ENCODE results near the gene ARHGAP32.

ARHGAP32 gene

GRCh38 chr11:129067454-129067853 lies 124.7 kb downstream of the ARHGAP32 start:
- H3K9ac ChIP-seq = no peak overlapping the region
- no peaks in the 10 kb centered on the region for H3K27me3 ChIP-seq
- H3K4me3 ChIP-seq = no peak overlapping the region
- H4K20me1 ChIP-seq = no peaks in the 10 kb centered on the region
- TF ChIP-seq Cebpa-rat (IDR thresholded peaks at IDR 0.05) = no peak
- no peaks in the 10 kb centered on the region for H3K4me1 ChIP-seq
- H3K9me3 ChIP-seq (replicated peaks in 1 of 11) = no peaks in the 10 kb centered on the region
- no peak overlapping the region for H3K4me2 ChIP-seq
- peaks cover 0 to 18% (median 10%) of the 10 kb centered on the region in 11 experiments; a peak in 7 of 22 replicates for H3K36me3 ChIP-seq
- no peak overlapping the region for H3K27ac ChIP-seq

- no peak overlapping the region for H3K4me3 ChIP-seq
- no peak overlapping the region for H3K27ac ChIP-seq
- H3K4me2 ChIP-seq = no peak overlapping the region
- no peak for TF ChIP-seq Cebpa-rat (IDR thresholded peaks at IDR 0.05)
- H3K36me3 ChIP-seq = peaks cover 0 to 21% (median 10%) of the 10 kb centered on the region in 11 experiments; a peak in 8 of 22 replicates
- no peaks in the 10 kb centered on the region for H4K20me1 ChIP-seq
- no peak overlapping the region for H3K9ac ChIP-seq
- H3K27me3 ChIP-seq = no peaks in the 10 kb centered on the region
- H3K9me3 ChIP-seq (replicated peaks in 1 of 11) = no peaks in the 10 kb centered on the region
- no peaks in the 10 kb centered on the region for H3K4me1 ChIP-seq
Measured at GRCh38 chr11:129066229-129066628, 125.9 kb downstream of the ARHGAP32 start.

GRCh38 chr11:129063118-129063517 lies 129.0 kb downstream of the ARHGAP32 start:
- Histone ChIP-seq H4K20me1 (no peaks in the 10 kb centered on the region), H3K9ac (no peak overlapping the region), H3K9me3 (replicated peaks in 1 of 11) (no peaks in the 10 kb centered on the region), H3K4me2 (no peak overlapping the region), H3K36me3 (peaks cover 0 to 23% (median 10%) of the 10 kb centered on the region in 11 experiments; a peak in 8 of 22 replicates), H3K4me1 (no peaks in the 10 kb centered on the region), H3K27ac (no peak overlapping the region), H3K27me3 (no peaks in the 10 kb centered on the region), H3K4me3 (no peak overlapping the region)
- no peak for TF ChIP-seq Cebpa-rat (IDR thresholded peaks at IDR 0.05)

GRCh38 chr11:129061492-129062230 lies 130.5 kb downstream of the ARHGAP32 start:
- H3K4me3 ChIP-seq = no peak overlapping the region
- no peak overlapping the region for H3K9ac ChIP-seq
- no peaks in the 10 kb centered on the region for H4K20me1 ChIP-seq
- no peak overlapping the region for H3K4me2 ChIP-seq
- TF ChIP-seq Cebpa-rat (IDR thresholded peaks at IDR 0.05) = no peak
- no peaks in the 10 kb centered on the region for H3K27me3 ChIP-seq
- no peaks in the 10 kb centered on the region for H3K4me1 ChIP-seq
- H3K9me3 ChIP-seq (replicated peaks in 1 of 11) = no peaks in the 10 kb centered on the region
- no peak overlapping the region for H3K27ac ChIP-seq
- H3K36me3 ChIP-seq = peaks cover 0 to 23% (median 10%) of the 10 kb centered on the region in 11 experiments; a peak in 9 of 22 replicates

GRCh38 chr11:129056916-129057315 lies 135.2 kb downstream of the ARHGAP32 start:
- no peak for TF ChIP-seq Cebpa-rat (IDR thresholded peaks at IDR 0.05)
- Histone ChIP-seq H3K27me3 (no peaks in the 10 kb centered on the region), H4K20me1 (no peaks in the 10 kb centered on the region), H3K9me3 (replicated peaks in 1 of 11) (no peaks in the 10 kb centered on the region), H3K9ac (no peak overlapping the region), H3K4me1 (peaks cover 0 to 8% (median 0%) of the 10 kb centered on the region in 10 experiments; a peak in 1 of 20 replicates), H3K27ac (no peak overlapping the region), H3K4me3 (no peak overlapping the region), H3K36me3 (peaks cover 0 to 8% (median 0%) of the 10 kb centered on the region in 11 experiments; a peak in 3 of 22 replicates), H3K4me2 (no peak overlapping the region)

- Histone ChIP-seq H3K27me3 (no peaks in the 10 kb centered on the region), H4K20me1 (no peaks in the 10 kb centered on the region)
Measured at GRCh38 chr11:129055196-129055595, 136.9 kb downstream of the ARHGAP32 start.

GRCh38 chr11:129048911-129049310 lies 143.2 kb downstream of the ARHGAP32 start:
- Histone ChIP-seq H3K9ac (no peak overlapping the region), H3K27ac (no peak overlapping the region), H3K4me3 (no peak overlapping the region), H3K27me3 (no peaks in the 10 kb centered on the region), H3K9me3 (replicated peaks in 1 of 11) (no peaks in the 10 kb centered on the region), H3K4me2 (no peak overlapping the region), H3K4me1 (no peaks in the 10 kb centered on the region), H4K20me1 (no peaks in the 10 kb centered on the region), H3K36me3 (no peaks in the 10 kb centered on the region)
- TF ChIP-seq Cebpa-rat (IDR thresholded peaks at IDR 0.05) = no peak

More at GRCh38 chr11:129055196-129055595, 136.9 kb downstream of the ARHGAP32 start:
- Histone ChIP-seq H3K36me3 (peaks cover 0 to 7% (median 0%) of the 10 kb centered on the region in 11 experiments; a peak in 1 of 22 replicates), H3K4me2 (no peak overlapping the region), H3K4me3 (no peak overlapping the region), H3K27ac (no peak overlapping the region), H3K4me1 (peaks cover 0 to 8% (median 0%) of the 10 kb centered on the region in 10 experiments; a peak in 1 of 20 replicates), H3K9ac (no peak overlapping the region), H3K9me3 (replicated peaks in 1 of 11) (no peaks in the 10 kb centered on the region)
- no peak for TF ChIP-seq Cebpa-rat (IDR thresholded peaks at IDR 0.05)

GRCh38 chr11:129045150-129045549 lies 147.0 kb downstream of the ARHGAP32 start:
- Histone ChIP-seq H4K20me1 (no peaks in the 10 kb centered on the region), H3K4me1 (no peaks in the 10 kb centered on the region), H3K4me2 (no peak overlapping the region), H3K27me3 (no peaks in the 10 kb centered on the region), H3K27ac (no peak overlapping the region), H3K4me3 (no peak overlapping the region), H3K9me3 (replicated peaks in 1 of 11) (no peaks in the 10 kb centered on the region), H3K36me3 (0 out of 22 replicates have a peak, but pooled peaks cover 0 to 4% (median 0%) of the 10 kb centered on the region in 11 experiments), H3K9ac (no peak overlapping the region)
- TF ChIP-seq Cebpa-rat (IDR thresholded peaks at IDR 0.05) = no peak

GRCh38 chr11:129042503-129042902 lies 149.6 kb downstream of the ARHGAP32 start:
- Histone ChIP-seq H3K27ac (no peak overlapping the region), H3K9ac (no peak overlapping the region), H3K27me3 (no peaks in the 10 kb centered on the region), H4K20me1 (no peaks in the 10 kb centered on the region), H3K9me3 (replicated peaks in 1 of 11) (peaks cover 0 to 5% (median 0%) of the 10 kb centered on the region in 11 experiments; a peak in 2 of 22 replicates), H3K4me2 (no peak overlapping the region), H3K4me3 (no peak overlapping the region), H3K4me1 (no peaks in the 10 kb centered on the region), H3K36me3 (peaks cover 0 to 10% (median 0%) of the 10 kb centered on the region in 11 experiments; a peak in 1 of 22 replicates)
- TF ChIP-seq Cebpa-rat (IDR thresholded peaks at IDR 0.05) = no peak
